Ishikawa (cell line): Measurements from ENCODE around the gene ZNF774.

Experiments
- CEBPB ChIP-seq: IDR thresholded peaks from 2 replicates; pipeline ENCODE4 v1.6.1; 2012
- CREB1 ChIP-seq: IDR thresholded peaks from 2 replicates; pipeline ENCODE4 v1.6.1; 2012; ENCODE audit warnings: low read depth
- EGR1 ChIP-seq: IDR thresholded peaks from 2 replicates; pipeline ENCODE4 v1.6.1; 2012
- EP300 ChIP-seq: IDR thresholded peaks from 2 replicates; pipeline ENCODE4 v1.6.1; 2012; ENCODE audit warnings: borderline replicate concordance
- FOXM1 ChIP-seq: IDR thresholded peaks from 2 replicates; pipeline ENCODE4 v1.6.1; 2012; ENCODE audit warnings: low read depth, borderline replicate concordance
- NFIC ChIP-seq: IDR thresholded peaks from 2 replicates; pipeline ENCODE4 v1.6.1; 2012
- RAD21 ChIP-seq: IDR thresholded peaks from 2 replicates; pipeline ENCODE4 v1.6.1; 2012; ENCODE audit warnings: low read depth
- TAF1 ChIP-seq: IDR thresholded peaks from 2 replicates; pipeline ENCODE4 v1.6.1; 2012; ENCODE audit warnings: low read depth, mild to moderate bottlenecking
- TCF12 ChIP-seq: IDR thresholded peaks from 2 replicates; pipeline ENCODE4 v1.6.1; 2012; ENCODE audit warnings: low read depth
- TEAD4 ChIP-seq: IDR thresholded peaks from 2 replicates; pipeline ENCODE4 v1.6.1; 2012
- YY1 ChIP-seq: IDR thresholded peaks from 2 replicates; pipeline ENCODE4 v1.6.1; 2012; ENCODE audit warnings: low read depth
- ZBTB7A ChIP-seq: IDR thresholded peaks from 2 replicates; pipeline ENCODE4 v1.6.1; 2012; ENCODE audit warnings: low read depth
- TF ChIP-seq, protein P1 (sequence below): IDR thresholded peaks from 2 replicates; pipeline ENCODE4 v1.6.1; 2012
- TF ChIP-seq, protein P2 (sequence below): IDR thresholded peaks from 2 replicates; pipeline ENCODE4 v1.6.1; 2012; ENCODE audit warnings: low read depth, mild to moderate bottlenecking
- TF ChIP-seq, protein P3 (sequence below): IDR thresholded peaks from 2 replicates; pipeline ENCODE4 v1.6.1; 2012

The ZNF774 gene

DNA sequence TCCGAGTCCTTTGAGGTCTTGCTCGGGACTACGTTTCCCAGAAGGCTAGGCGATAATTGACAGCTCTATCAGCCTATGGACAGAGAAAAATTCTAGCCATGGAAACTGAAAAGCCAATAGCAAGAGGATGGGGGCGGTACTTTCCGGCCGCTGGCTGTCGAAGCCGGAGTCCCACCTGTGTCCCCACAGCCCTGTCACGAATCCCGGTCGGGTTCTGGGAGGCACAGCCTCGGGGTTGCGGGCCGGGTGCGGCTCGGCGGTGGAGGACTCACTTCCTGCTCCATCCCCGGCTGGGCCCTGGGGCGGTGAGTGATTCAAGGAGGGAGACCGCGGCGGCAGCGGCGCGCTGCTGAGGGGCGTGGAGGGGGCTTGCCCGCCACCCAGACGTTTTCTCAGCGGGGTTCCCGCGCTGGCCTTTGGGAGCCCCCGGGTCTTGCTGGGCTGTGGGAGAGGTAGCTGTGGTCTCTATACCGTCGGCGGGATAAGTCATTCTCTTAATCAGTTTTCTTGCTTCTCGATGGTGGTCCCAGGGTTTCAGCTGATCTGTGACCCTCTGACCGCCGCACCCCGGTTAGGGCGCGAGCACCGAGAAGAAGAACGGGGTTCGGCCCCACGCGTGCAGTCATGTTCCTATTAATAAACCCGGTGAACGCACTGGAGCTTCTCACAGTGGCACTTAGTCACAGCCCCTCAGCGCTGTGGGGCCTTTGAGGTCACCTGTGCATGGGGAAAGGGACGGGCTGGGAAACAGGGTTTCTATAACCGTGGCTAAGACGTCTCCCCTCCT, at the start of gene ZNF774:
ZNF774 (plus strand) TSS at position 178 of the 787 bp plus-strand sequence. CDS start 2,377 bp downstream, outside the sequence.
- TF ChIP-seq, protein P1, sequence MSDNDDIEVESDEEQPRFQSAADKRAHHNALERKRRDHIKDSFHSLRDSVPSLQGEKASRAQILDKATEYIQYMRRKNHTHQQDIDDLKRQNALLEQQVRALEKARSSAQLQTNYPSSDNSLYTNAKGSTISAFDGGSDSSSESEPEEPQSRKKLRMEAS = peak; percentile 68
- TF ChIP-seq EP300 (no peak), ZBTB7A (peak; percentile 97), TCF12 (peak; percentile 55; the same call in 1 of the 2 replicates), RAD21 (no peak), TAF1 (peak; percentile 56), CREB1 (no peak)

DNA sequence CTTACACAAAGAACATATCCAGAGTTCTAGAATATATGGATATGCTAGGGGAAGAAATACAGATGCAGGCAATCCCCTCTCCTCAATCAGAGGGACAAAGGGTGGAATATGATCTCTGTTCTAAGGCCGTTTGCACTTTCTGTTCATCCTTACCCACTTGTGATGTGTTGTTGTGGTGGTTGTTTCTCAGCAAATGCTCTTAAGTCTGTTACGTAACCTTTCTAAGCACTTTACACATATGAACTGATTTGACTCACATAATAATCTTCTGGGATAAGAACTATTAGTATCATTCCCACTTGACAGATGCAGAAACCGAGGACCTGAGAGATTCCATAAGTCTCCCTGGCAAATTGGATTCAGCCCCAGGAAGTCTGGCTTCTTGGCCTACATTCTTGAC, 46.2 kb upstream of the ZNF774 start:
- TF ChIP-seq EGR1 = no peak
- TF ChIP-seq ZBTB7A = no peak
- TF ChIP-seq, protein P2, sequence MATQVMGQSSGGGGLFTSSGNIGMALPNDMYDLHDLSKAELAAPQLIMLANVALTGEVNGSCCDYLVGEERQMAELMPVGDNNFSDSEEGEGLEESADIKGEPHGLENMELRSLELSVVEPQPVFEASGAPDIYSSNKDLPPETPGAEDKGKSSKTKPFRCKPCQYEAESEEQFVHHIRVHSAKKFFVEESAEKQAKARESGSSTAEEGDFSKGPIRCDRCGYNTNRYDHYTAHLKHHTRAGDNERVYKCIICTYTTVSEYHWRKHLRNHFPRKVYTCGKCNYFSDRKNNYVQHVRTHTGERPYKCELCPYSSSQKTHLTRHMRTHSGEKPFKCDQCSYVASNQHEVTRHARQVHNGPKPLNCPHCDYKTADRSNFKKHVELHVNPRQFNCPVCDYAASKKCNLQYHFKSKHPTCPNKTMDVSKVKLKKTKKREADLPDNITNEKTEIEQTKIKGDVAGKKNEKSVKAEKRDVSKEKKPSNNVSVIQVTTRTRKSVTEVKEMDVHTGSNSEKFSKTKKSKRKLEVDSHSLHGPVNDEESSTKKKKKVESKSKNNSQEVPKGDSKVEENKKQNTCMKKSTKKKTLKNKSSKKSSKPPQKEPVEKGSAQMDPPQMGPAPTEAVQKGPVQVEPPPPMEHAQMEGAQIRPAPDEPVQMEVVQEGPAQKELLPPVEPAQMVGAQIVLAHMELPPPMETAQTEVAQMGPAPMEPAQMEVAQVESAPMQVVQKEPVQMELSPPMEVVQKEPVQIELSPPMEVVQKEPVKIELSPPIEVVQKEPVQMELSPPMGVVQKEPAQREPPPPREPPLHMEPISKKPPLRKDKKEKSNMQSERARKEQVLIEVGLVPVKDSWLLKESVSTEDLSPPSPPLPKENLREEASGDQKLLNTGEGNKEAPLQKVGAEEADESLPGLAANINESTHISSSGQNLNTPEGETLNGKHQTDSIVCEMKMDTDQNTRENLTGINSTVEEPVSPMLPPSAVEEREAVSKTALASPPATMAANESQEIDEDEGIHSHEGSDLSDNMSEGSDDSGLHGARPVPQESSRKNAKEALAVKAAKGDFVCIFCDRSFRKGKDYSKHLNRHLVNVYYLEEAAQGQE = no peak
- no peak for TF ChIP-seq YY1

DNA sequence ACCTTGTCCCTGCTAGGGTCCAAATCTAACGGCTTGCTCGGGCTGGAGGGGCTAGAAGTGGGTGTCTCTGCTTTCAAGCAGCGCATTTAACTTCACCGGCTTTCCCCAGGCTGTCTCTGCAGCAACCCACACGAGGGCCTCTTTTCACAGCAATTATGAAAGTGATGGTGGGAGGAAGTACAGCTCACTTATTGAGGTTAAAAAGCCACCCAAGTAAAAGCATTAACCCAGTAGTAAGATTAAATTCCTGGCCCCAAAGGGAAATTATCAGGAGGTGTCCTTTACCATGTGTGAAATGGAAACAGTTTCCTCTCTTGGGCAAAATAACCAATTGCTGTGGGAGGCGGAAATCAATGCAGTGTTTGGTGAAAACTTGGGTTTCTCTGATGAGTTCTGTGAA, 45.5 kb upstream of the ZNF774 start:
- TF ChIP-seq NFIC (no peak), FOXM1 (no peak), CREB1 (no peak), RAD21 (no peak), ZBTB7A (no peak), CEBPB (no peak), YY1 (no peak), TEAD4 (no peak), EGR1 (no peak)
- TF ChIP-seq, protein P1 = no peak
- TF ChIP-seq, protein P2 = no peak

DNA sequence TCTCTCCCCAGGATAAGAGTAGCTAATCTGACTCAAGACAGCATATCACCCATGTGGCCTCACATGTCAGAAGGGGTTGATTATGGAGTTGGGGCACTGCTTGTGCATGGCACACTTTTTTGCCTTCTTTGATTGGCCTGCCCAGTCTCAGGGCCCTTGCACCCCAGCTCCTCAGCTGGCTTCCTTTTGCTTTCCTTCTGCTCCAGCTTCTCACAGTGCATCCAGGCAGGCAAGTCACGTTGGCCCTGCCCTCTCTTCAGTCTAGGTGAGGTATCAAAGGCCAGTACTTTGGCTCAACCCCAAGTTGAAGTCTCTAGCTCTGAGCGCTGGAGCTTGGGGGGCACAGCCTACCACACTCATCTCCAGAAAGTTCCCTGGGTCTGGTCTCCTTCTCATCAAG, 44.4 kb upstream of the ZNF774 start:
- TF ChIP-seq, protein P3, sequence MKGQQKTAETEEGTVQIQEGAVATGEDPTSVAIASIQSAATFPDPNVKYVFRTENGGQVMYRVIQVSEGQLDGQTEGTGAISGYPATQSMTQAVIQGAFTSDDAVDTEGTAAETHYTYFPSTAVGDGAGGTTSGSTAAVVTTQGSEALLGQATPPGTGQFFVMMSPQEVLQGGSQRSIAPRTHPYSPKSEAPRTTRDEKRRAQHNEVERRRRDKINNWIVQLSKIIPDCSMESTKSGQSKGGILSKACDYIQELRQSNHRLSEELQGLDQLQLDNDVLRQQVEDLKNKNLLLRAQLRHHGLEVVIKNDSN = no peak
- TF ChIP-seq, protein P2 = no peak
- TF ChIP-seq RAD21 = no peak
- TF ChIP-seq EGR1 = no peak
- no peak for TF ChIP-seq CEBPB

DNA sequence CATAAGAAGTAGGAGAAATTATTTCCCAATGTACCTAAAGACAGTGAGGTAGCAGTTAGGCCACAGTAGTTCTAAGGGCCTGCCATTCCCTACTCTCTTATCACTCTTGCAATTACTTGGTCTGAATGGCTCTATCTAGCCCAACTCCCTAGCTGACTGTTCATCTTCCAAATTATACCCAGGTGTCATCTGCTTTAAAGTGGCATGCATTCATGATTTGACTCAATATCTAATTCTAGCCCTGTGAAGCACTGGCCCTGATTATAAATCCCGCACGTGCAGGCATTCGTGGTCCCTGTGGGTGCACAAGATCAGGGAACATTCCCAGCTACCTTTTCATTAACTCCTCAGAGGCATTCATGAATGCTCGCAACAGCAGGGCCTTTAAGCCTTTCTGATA, 43.1 kb upstream of the ZNF774 start:
- TF ChIP-seq, protein P1 = no peak
- no peak for TF ChIP-seq CEBPB
- TF ChIP-seq EGR1 = no peak
- TF ChIP-seq TAF1 = no peak
- TF ChIP-seq TCF12 = no peak
- TF ChIP-seq YY1 = no peak
- TF ChIP-seq RAD21 = no peak
- no peak for TF ChIP-seq NFIC
- TF ChIP-seq TEAD4 = no peak
- TF ChIP-seq, protein P2 = no peak
- TF ChIP-seq CREB1 = no peak
- TF ChIP-seq EP300 = no peak
- no peak for TF ChIP-seq FOXM1
- TF ChIP-seq ZBTB7A = no peak
- TF ChIP-seq, protein P3 = no peak
